ENCODE measurements around the gene KRTAP10-12. TPM values are rescaled to one million over a fixed set of nuclear protein-coding genes. Genes with fewer than 3 reads are reported as not detected.

The KRTAP10-12 gene
- total RNA-seq, 1 donor from 2014 or later, result not detected

DNA sequence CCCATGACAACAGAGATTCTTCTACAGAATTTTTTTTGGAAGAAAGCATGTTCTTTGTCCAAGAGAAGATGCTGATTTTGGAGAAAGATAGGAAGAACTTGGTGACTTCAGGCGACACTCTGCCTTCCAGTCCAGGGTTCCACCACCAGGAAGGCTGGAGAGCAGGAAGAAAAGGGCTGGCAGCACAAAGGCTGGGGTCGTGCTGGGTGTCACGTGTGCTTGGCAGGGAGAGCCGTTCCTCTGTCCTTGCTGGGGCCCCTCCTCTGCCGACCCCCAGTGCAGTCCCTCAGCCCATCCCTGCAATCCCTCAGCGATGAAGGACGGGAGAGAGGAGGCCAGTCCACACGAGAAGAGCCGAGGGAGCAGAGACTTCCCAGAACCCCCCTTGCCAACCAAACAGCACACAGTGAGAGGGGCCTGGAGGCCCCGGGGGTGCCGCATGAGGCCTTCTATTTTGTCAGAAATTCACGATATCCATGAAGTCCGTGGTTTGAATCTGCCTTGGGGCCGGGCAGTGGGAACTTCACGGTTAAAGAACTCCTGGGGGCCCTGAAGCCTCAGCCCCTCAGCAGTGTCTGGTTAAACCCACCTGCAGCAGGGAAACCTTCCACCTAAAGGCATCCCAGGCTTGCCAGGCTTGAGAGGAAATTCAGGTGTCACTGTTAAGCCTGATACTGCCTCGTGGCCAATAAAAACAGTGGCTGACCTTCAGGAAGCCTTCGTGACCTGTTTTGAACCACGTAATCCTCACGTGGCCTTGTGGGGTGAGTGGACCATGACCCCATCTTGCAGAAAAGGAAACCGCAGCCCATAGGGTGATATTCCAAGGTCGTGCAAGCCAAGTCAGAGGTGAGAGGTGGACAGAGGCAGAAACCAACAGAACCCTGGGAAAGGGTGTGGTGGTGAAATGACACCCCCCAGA, 3.4 kb downstream of the KRTAP10-12 start:
- no peak overlapping the region for H2AFZ ChIP-seq (ENCODE audit: low read depth, low read length)
- FAIRE-seq, result no peak

GRCh38 chr21:44701023-44701400, 4.0 kb downstream of the KRTAP10-12 start:
- peaks cover 71% of the 10 kb centered on the region for H3K27me3 Mint-ChIP-seq (ENCODE audit: low read depth, unreplicated experiment)
- no peak overlapping the region for H3K4me3 Mint-ChIP-seq (ENCODE audit: unreplicated experiment)
- peaks cover 8% of the 10 kb centered on the region for H3K4me1 Mint-ChIP-seq (ENCODE audit: low read depth, unreplicated experiment)
- no peaks in the 10 kb centered on the region for H3K4me1 ChIP-seq (ENCODE audit: insufficient read depth, low read length)
- no peaks in the 10 kb centered on the region for H3K36me3 Mint-ChIP-seq (ENCODE audit: low read depth, unreplicated experiment)
- H3K27me3 ChIP-seq (ENCODE audit: insufficient read depth, low read length), result peaks cover 26% of the 10 kb centered on the region
- H2AFZ ChIP-seq (ENCODE audit: low read depth, low read length), result no peak overlapping the region
- no peak overlapping the region for H3K27ac ChIP-seq (ENCODE audit: low read depth, low read length)
- peak overlapping the region; percentile 41 for H3K27ac Mint-ChIP-seq (ENCODE audit: unreplicated experiment)
- H4K20me1 ChIP-seq (ENCODE audit: insufficient read depth, low read length), result no peaks in the 10 kb centered on the region
- H3K4me2 ChIP-seq (ENCODE audit: low read length), result no peak overlapping the region
- H3K36me3 ChIP-seq (ENCODE audit: insufficient read depth, low read length), result no peaks in the 10 kb centered on the region
- peaks cover 11% of the 10 kb centered on the region for H3K9me3 Mint-ChIP-seq (ENCODE audit: unreplicated experiment)
- no peak overlapping the region for H3K9ac ChIP-seq (ENCODE audit: low read length)
- no peak for TF ChIP-seq EZH2 (IDR thresholded peaks at IDR 0.05; ENCODE audit: insufficient read depth, low read length)
- TF ChIP-seq, protein P1, sequence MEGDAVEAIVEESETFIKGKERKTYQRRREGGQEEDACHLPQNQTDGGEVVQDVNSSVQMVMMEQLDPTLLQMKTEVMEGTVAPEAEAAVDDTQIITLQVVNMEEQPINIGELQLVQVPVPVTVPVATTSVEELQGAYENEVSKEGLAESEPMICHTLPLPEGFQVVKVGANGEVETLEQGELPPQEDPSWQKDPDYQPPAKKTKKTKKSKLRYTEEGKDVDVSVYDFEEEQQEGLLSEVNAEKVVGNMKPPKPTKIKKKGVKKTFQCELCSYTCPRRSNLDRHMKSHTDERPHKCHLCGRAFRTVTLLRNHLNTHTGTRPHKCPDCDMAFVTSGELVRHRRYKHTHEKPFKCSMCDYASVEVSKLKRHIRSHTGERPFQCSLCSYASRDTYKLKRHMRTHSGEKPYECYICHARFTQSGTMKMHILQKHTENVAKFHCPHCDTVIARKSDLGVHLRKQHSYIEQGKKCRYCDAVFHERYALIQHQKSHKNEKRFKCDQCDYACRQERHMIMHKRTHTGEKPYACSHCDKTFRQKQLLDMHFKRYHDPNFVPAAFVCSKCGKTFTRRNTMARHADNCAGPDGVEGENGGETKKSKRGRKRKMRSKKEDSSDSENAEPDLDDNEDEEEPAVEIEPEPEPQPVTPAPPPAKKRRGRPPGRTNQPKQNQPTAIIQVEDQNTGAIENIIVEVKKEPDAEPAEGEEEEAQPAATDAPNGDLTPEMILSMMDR (IDR thresholded peaks at IDR 0.05; ENCODE audit: insufficient read depth, low read depth, low read length), result no peak
- no peaks in the 10 kb centered on the region for H3K79me2 ChIP-seq (ENCODE audit: insufficient read depth, low read length)
- no peak overlapping the region for H3K4me3 ChIP-seq (ENCODE audit: insufficient read depth, low read depth, low read length)
- no peaks in the 10 kb centered on the region for H3K9me3 ChIP-seq (ENCODE audit: insufficient read depth, low read depth, low read length)
- DNase-seq (ENCODE audit: low read depth), result no peak
- no peak for FAIRE-seq

More for the DNA sequence above, 3.4 kb downstream of the KRTAP10-12 start:
- no peak overlapping the region for H3K4me2 ChIP-seq (ENCODE audit: low read length)
- Mint-ChIP-seq H3K36me3 (ENCODE audit: low read depth, unreplicated experiment) (no peaks in the 10 kb centered on the region), H3K4me1 (ENCODE audit: low read depth, unreplicated experiment) (peaks cover 8% of the 10 kb centered on the region), H3K9me3 (ENCODE audit: unreplicated experiment) (peaks cover 12% of the 10 kb centered on the region), H3K4me3 (ENCODE audit: unreplicated experiment) (no peak overlapping the region), H3K27me3 (ENCODE audit: low read depth, unreplicated experiment) (peaks cover 69% of the 10 kb centered on the region), H3K27ac (ENCODE audit: unreplicated experiment) (peak overlapping the region; percentile 41)
- H3K79me2 ChIP-seq (ENCODE audit: insufficient read depth, low read length), result no peaks in the 10 kb centered on the region
- H3K9me3 ChIP-seq (ENCODE audit: insufficient read depth, low read depth, low read length), result no peaks in the 10 kb centered on the region
- no peaks in the 10 kb centered on the region for H4K20me1 ChIP-seq (ENCODE audit: insufficient read depth, low read length)
- H3K27ac ChIP-seq (ENCODE audit: low read depth, low read length), result no peak overlapping the region
- no peak overlapping the region for H3K9ac ChIP-seq (ENCODE audit: low read length)
- H3K27me3 ChIP-seq (ENCODE audit: insufficient read depth, low read length), result peaks cover 25% of the 10 kb centered on the region
- no peak overlapping the region for H3K4me3 ChIP-seq (ENCODE audit: insufficient read depth, low read depth, low read length)
- TF ChIP-seq, protein P1 (IDR thresholded peaks at IDR 0.05; ENCODE audit: insufficient read depth, low read depth, low read length), result no peak
- TF ChIP-seq EZH2 (IDR thresholded peaks at IDR 0.05; ENCODE audit: insufficient read depth, low read length), result no peak
- no peaks in the 10 kb centered on the region for H3K36me3 ChIP-seq (ENCODE audit: insufficient read depth, low read length)
- no peak for DNase-seq (ENCODE audit: low read depth)
- H3K4me1 ChIP-seq (ENCODE audit: insufficient read depth, low read length), result no peaks in the 10 kb centered on the region

DNA sequence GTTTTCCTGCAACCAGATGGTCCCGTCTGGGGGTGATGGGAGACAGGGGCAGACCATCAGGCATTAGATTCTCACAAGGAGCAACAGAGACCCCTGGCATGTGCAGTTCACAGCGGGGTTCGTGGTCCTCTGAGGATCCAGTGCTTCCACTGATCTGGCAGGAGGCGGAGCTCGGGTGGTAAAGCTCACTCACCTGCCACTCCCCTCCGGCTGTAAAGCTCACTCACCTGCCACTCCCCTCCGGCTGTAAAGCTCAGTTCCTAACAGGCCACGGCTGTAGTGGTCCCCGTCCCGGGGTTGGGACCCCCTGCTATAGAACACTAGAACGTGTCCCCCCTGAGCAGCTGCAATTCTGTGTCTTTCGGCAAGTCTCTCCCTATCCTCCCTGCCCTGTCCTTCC, 4.6 kb downstream of the KRTAP10-12 start:
- no peaks in the 10 kb centered on the region for H4K20me1 ChIP-seq (ENCODE audit: insufficient read depth, low read length)
- no peak overlapping the region for H3K4me2 ChIP-seq (ENCODE audit: low read length)
- no peaks in the 10 kb centered on the region for H3K4me1 ChIP-seq (ENCODE audit: insufficient read depth, low read length)
- no peak overlapping the region for H3K9ac ChIP-seq (ENCODE audit: low read length)
- peaks cover 75% of the 10 kb centered on the region for H3K27me3 Mint-ChIP-seq (ENCODE audit: low read depth, unreplicated experiment)
- H3K9me3 Mint-ChIP-seq (ENCODE audit: unreplicated experiment), result peaks cover 13% of the 10 kb centered on the region
- no peaks in the 10 kb centered on the region for H3K79me2 ChIP-seq (ENCODE audit: insufficient read depth, low read length)
- H2AFZ ChIP-seq (ENCODE audit: low read depth, low read length), result no peak overlapping the region
- DNase-seq (ENCODE audit: low read depth), result no peak
- no peaks in the 10 kb centered on the region for H3K9me3 ChIP-seq (ENCODE audit: insufficient read depth, low read depth, low read length)
- H3K4me1 Mint-ChIP-seq (ENCODE audit: low read depth, unreplicated experiment), result peaks cover 8% of the 10 kb centered on the region
- no peak overlapping the region for H3K4me3 ChIP-seq (ENCODE audit: insufficient read depth, low read depth, low read length)
- H3K27ac Mint-ChIP-seq (ENCODE audit: unreplicated experiment), result no peak overlapping the region
- H3K36me3 ChIP-seq (ENCODE audit: insufficient read depth, low read length), result no peaks in the 10 kb centered on the region
- no peak overlapping the region for H3K4me3 Mint-ChIP-seq (ENCODE audit: unreplicated experiment)
- TF ChIP-seq, protein P1 (IDR thresholded peaks at IDR 0.05; ENCODE audit: insufficient read depth, low read depth, low read length), result no peak
- TF ChIP-seq EZH2 (IDR thresholded peaks at IDR 0.05; ENCODE audit: insufficient read depth, low read length), result no peak
- no peak overlapping the region for H3K27ac ChIP-seq (ENCODE audit: low read depth, low read length)
- no peaks in the 10 kb centered on the region for H3K36me3 Mint-ChIP-seq (ENCODE audit: low read depth, unreplicated experiment)
- H3K27me3 ChIP-seq (ENCODE audit: insufficient read depth, low read length), result peaks cover 29% of the 10 kb centered on the region
- FAIRE-seq, result no peak
